Measurements from ENCODE around the gene MAN2B2.

- no peak for TF ChIP-seq EP300 (IDR thresholded peaks at IDR 0.05; ENCODE audit: low read depth)
- TF ChIP-seq CTCF (IDR thresholded peaks at IDR 0.05), result no peak
- TF ChIP-seq POLR2A (IDR thresholded peaks at IDR 0.05), result no peak
- no peak for TF ChIP-seq POLR2AphosphoS5 (IDR thresholded peaks at IDR 0.05)
Measured at GRCh38 chr4:6581566-6582121, 6.7 kb downstream of the MAN2B2 start.

All from transverse colon (tissue), 4 donors.